ENCODE results near the gene RAP1B. TPM values are rescaled to one million over a fixed set of nuclear protein-coding genes. Genes with fewer than 3 reads are reported as not detected.

The RAP1B gene
- 206 TPM for total RNA-seq (ENCODE audit: unreplicated experiment)
- long read RNA-seq, full-length matches to known transcripts, result 131 of 141 reads
- long read RNA-seq, partial matches to known transcripts, result 3 of 141 reads
- long read RNA-seq, other reads (novel, unspliced or antisense), result 7 of 141 reads

GRCh38 chr12:68610370-68611093, at the start of gene RAP1B:
RAP1B (plus strand) TSS chr12:68610899; CDS start chr12:68648725, 37,826 bp downstream.
- Mint-ChIP-seq H3K36me3 (ENCODE audit: low read depth, unreplicated experiment) (peaks cover 14% of the 10 kb centered on the region), H3K4me1 (ENCODE audit: unreplicated experiment) (peaks cover 45% of the 10 kb centered on the region), H3K27me3 (ENCODE audit: unreplicated experiment) (peaks cover 8% of the 10 kb centered on the region), H3K9me3 (ENCODE audit: unreplicated experiment) (no peaks in the 10 kb centered on the region), H3K27ac (ENCODE audit: unreplicated experiment) (peak within 1 kb of the TSS; percentile 97), H3K4me3 (ENCODE audit: unreplicated experiment) (peak within 1 kb of the TSS; percentile 97)
- no peak for TF ChIP-seq CTCF (IDR thresholded peaks at IDR 0.05; ENCODE audit: unreplicated experiment)
- peak; percentile 89 for DNase-seq (ENCODE audit: low spot score)

GRCh38 chr12:68561830-68562229, 48.9 kb upstream of the RAP1B start:
- Mint-ChIP-seq H3K27ac (ENCODE audit: unreplicated experiment) (no peak overlapping the region), H3K4me1 (ENCODE audit: unreplicated experiment) (peaks cover 7% of the 10 kb centered on the region), H3K27me3 (ENCODE audit: unreplicated experiment) (peaks cover 1% of the 10 kb centered on the region), H3K36me3 (ENCODE audit: low read depth, unreplicated experiment) (no peaks in the 10 kb centered on the region), H3K9me3 (ENCODE audit: unreplicated experiment) (no peaks in the 10 kb centered on the region), H3K4me3 (ENCODE audit: unreplicated experiment) (no peak overlapping the region)
- no peak for TF ChIP-seq CTCF (IDR thresholded peaks at IDR 0.05; ENCODE audit: unreplicated experiment)
- DNase-seq (ENCODE audit: low spot score), result no peak

- Mint-ChIP-seq H3K4me3 (ENCODE audit: unreplicated experiment) (no peak overlapping the region), H3K27ac (ENCODE audit: unreplicated experiment) (no peak overlapping the region), H3K36me3 (ENCODE audit: low read depth, unreplicated experiment) (no peaks in the 10 kb centered on the region), H3K4me1 (ENCODE audit: unreplicated experiment) (peaks cover 7% of the 10 kb centered on the region), H3K27me3 (ENCODE audit: unreplicated experiment) (peaks cover 2% of the 10 kb centered on the region), H3K9me3 (ENCODE audit: unreplicated experiment) (no peaks in the 10 kb centered on the region)
- TF ChIP-seq CTCF (IDR thresholded peaks at IDR 0.05; ENCODE audit: unreplicated experiment), result no peak
- no peak for DNase-seq (ENCODE audit: low spot score)
These were observed 46.5 kb upstream of the RAP1B start for GRCh38 chr12:68564166-68564565.

GRCh38 chr12:68565391-68565903, 45.3 kb upstream of the RAP1B start:
- no peak for DNase-seq (ENCODE audit: low spot score)
- no peak for TF ChIP-seq CTCF (IDR thresholded peaks at IDR 0.05; ENCODE audit: unreplicated experiment)
- Mint-ChIP-seq H3K4me1 (ENCODE audit: unreplicated experiment) (peaks cover 3% of the 10 kb centered on the region), H3K27me3 (ENCODE audit: unreplicated experiment) (peaks cover 2% of the 10 kb centered on the region), H3K36me3 (ENCODE audit: low read depth, unreplicated experiment) (no peaks in the 10 kb centered on the region), H3K4me3 (ENCODE audit: unreplicated experiment) (no peak overlapping the region), H3K9me3 (ENCODE audit: unreplicated experiment) (no peaks in the 10 kb centered on the region), H3K27ac (ENCODE audit: unreplicated experiment) (no peak overlapping the region)

Data from endothelial cell (in vitro differentiated cells).